GM12874 (cell line): ENCODE measurements around the gene ARHGEF2.

Experiments used
- TF ChIP-seq, protein P1 (sequence below): IDR thresholded peaks from 2 replicates; pipeline ENCODE4 v1.5.1; 2011; ENCODE audit warnings: low read depth, mild to moderate bottlenecking, control low read depth, low read length, moderate library complexity; ENCODE audit not compliant: insufficient read depth

The ARHGEF2 gene

DNA sequence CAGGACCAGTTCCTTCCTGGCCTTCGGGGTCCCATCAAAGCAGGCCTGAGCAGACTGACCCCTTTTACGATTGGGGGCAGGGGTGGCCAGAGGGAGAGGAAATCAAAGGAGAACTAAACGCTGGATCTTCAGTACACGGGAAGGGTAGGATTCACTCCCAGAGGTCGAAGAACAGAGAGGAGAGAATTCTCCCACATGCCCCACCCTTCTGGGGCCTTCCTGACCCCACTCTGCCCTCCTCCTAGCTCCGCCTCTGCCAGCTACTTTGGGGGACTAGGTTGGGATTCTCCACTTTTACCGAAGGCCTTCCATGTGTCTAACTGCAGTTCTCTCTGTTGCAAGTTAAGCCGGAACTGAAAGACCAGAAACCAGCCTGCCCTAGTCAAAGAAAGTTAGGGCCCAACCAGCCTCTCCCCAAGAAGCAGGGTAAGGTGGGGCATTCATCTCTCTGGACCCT, 654 bp upstream of the ARHGEF2 start:
- TF ChIP-seq, protein P1, sequence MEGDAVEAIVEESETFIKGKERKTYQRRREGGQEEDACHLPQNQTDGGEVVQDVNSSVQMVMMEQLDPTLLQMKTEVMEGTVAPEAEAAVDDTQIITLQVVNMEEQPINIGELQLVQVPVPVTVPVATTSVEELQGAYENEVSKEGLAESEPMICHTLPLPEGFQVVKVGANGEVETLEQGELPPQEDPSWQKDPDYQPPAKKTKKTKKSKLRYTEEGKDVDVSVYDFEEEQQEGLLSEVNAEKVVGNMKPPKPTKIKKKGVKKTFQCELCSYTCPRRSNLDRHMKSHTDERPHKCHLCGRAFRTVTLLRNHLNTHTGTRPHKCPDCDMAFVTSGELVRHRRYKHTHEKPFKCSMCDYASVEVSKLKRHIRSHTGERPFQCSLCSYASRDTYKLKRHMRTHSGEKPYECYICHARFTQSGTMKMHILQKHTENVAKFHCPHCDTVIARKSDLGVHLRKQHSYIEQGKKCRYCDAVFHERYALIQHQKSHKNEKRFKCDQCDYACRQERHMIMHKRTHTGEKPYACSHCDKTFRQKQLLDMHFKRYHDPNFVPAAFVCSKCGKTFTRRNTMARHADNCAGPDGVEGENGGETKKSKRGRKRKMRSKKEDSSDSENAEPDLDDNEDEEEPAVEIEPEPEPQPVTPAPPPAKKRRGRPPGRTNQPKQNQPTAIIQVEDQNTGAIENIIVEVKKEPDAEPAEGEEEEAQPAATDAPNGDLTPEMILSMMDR = no peak

DNA sequence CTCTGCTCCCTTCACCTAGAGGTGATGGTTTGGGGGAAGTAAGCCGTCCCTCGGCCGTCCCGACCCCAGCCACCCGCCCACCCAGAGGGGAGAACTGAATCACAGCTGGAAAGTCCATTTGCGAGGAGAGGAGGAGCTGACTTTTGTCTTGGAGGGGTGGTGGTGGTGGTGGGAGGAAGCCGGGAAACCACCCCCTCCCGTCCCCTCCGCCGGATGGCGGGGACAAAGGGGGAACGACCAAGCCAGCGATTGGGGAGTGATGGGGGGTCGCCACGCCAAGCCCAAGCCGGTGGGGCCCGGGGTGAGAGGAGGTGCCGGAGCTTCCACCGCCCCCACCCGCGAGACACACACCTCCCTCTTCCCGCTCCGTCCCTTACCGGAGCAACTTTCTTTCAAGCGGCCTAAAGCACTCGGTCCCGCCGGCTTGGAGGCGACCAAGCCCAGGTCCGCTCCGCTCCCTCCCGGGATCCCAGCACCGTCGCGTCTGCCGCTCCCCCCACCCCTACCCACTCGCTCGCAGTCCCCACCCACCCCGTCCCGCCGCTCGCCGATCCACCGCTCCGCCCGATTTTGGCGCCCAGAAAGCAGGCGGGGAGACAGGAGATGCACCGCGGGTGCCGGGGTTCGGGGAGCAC, 540 bp downstream of the ARHGEF2 start:
- TF ChIP-seq, protein P1 = no peak

DNA sequence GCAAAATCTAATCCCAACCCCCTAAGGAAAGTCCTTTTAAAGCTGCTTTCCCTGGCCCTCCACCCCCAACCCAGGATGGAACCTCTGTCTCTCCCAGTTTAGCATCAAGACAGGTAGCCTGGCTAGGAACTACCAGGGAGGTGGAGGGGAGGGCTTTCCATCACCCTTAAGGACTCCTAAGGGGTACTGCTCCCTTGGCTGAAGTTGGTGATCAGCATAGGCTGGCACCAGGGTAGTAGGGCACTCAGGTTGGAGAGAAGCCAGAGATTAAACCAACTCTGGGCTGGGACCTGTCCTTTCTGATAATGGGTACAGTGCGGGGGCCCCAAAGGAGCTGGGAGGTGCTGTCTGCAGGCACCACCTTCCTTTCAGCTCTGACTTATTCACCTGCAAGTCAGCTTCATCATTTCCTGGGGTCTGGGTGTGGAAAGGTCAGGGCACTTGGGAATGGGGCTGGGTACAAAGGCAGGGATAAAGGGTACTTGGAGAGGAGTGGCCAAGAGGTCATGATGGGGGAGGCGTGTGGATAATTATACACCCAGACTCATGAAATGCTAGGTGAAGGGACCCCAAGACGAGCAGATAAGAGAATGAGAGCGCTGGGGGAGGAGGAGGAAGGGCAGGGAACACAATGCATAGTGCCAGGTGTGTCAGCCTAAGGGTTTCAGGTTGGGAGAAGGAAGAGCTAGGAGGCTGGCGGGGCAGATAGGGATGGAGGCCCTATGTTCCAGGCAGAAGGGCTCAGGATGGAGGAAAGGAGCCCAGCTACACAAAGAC, 1.2 kb downstream of the ARHGEF2 start:
- TF ChIP-seq, protein P1 = no peak

DNA sequence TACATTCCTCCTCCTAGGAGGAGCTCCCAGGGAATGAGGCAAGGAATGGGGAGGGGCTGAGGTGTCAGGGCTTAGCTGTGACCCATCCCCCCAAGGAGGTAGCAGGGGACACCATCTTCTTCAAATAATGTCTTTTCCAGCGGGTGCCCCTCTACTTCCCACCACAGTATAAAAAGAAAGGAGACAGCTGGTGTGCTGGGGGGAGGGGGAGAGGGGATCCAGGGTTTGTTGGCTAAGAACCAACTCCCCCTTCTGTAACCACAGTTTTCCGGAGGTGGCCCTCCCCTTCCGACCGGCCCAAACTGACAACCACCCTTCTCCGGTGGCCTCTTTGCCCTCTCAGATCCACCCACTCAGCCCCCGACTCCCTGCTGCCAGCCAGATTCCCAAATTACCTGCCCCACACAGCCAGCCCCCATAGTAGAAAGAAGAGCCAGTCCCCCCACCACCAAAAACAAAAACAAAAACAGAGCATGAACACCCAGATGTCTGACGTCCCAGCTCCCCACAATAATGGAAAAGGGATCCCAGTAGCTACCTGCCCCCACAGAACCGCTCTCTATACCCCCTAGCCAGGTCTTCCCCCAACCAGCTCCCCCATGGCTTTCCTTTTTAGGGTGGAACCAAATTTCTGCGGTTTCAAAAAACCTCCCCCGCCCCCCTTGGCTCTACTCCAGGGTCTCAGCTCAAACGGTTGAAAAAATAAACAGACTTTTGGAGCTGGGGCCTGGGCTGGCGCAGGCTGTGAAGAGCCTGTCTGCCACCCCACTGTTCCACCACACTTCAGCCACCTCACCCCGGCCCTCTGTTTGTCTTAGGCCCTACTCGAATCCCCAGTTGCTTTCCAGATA, 2.1 kb downstream of the ARHGEF2 start:
- TF ChIP-seq, protein P1 = no peak

DNA sequence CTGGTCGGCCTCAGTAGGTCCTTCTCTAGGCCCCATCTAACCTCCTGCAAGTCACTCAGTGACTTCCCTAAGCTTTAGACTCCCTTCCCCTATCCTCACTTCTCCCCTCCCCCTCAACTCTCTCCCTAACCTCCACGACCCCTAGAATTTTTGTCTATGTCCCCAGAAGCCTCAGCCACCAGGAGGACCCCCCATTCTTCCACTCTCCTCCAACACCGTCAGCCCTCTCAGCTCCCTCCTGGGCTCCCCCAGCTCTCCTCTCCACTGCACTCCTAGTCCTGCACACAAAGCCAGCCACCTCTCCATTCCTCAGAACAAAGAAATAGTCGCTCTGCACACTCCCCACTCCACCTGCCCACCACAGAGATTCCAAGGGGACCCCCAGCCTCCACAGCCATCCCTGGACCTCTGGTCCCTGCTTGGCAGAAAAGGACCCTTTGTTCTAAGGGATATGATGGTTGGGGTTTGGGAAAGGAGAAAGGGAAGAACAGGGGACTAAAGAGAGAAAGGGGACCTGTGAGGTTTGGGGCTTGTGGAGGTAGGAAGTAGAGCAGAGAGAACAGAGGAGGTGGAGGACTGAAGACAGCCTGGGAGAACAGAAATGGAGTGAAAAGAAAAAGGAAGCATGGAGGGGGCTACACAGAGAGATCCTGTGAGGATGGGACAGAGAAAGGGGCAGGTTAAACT, 2.8 kb downstream of the ARHGEF2 start:
- TF ChIP-seq, protein P1 = no peak

DNA sequence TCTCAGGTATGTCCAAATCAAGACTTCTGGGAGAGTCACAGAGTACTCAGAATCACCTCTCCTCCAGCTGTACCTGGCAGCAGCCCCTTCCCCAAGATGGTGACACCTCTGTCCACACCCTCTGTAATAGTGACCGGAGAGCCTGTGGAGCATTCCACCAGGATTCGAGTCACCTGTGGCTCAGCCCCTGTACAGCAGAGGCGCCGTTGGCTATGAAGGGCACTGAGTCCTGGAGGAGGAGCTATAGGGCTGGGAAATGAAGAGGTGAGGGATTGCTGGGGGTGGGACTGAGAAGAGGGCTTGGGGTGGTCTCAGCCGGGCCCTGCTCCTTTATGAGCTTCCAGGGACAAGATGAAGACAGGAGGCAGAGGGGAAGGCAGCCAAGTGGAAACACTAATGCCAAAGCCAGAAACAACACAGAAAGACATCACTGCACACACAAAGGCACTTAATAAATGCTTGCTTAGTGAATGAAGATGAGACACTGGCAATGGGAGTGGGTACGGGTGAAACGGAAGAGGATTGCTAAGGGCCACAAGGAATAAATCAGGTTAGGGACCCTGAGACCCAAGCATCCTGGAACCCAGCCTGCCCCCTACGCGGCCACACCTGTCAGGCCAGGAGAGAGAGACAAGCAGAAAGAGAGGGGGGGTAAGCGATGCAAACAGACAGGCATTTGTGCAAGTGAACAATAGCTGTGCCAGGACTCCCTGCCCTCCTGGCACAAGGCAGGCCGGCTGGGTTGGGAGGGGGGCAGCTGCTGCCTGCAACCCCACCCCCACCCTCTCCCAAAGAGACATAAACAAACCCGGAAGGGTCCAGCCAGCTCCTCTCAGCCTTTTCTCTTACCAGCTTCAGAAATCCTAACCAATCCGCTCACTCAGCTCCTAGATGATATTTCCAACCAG, 3.9 kb downstream of the ARHGEF2 start:
- TF ChIP-seq, protein P1 = no peak
